ENCODE results near the gene TUNAR.
"Not testable (repeated sequence)": the region's sequence is repeated elsewhere in the genome, so short reads cannot be mapped to it uniquely, and the experiment has no call there.

The TUNAR gene

DNA sequence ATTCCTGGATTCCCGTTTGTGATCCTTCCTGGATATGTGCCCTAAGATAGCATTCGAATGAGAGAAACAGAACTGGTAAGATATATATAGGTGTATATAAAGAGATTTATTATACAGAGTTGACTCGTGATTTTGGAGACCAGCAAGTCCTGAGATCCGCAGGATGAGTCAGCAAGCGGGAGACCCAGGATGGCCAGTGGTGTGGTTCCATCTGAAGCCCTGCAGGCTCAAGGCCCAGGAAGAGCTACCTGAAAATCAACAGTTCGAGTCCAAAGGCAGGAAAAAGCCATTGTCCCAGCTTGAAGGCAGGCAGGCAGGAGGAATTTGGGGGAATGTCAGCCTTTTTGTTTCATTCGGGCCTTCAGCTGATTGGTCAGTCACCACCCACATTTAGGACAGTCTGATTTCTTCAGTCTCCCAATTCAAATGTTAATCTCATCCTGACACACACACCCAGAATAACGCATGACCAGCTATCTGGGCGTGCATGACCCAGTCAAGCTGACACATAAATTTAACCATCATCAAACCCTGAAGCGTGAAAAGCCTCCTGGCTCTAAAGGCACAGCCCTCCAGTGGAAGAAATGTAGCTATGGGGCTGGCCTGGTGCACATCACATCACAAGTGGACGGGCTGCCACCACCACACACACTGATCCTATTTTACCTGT, 44.3 kb downstream of the TUNAR start:
- no peak for DNase-seq

DNA sequence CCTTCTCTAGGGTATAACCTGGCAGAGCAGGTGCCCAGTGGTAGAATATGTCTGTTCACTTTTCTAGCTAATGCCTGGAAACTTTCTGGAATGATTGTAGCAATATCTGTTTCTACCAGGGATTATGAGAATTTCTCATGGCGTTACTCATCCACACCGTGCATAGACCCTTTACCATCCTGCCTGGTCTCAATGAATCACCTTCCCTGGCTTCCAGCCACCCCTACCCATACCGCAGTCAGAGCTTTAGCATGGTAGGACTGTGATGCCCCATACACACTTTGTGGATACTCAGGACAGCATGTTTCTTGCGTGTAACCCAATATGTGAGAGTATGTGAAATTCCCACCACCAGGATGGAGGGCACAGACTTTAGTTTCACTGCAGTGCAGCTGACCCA, 45.4 kb downstream of the TUNAR start:
- no peak for DNase-seq

DNA sequence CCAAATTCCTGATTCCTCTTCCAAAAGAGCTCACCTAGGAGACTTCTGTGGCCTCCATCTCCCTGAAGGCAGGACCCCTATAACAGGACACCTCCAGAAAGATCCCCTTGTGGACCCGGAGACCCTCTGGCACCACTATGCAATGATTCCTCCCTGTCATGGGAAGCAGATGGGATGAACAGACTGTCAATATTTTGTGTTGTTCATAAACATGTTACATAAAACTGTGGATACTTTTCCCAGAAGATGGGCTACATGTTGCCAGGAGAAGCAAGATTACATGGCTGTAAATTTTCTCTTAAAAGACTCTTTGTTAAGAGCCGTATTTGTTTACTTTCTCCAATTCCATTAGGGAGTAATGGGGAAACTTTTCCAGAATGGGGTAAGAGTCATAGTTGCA, 52.1 kb downstream of the TUNAR start:
- no peak for DNase-seq

GRCh38 chr14:95931384-95931783, 54.8 kb downstream of the TUNAR start:
- DNase-seq: no peak

GRCh38 chr14:95935228-95935822, 58.7 kb downstream of the TUNAR start:
- no peak for DNase-seq

DNA sequence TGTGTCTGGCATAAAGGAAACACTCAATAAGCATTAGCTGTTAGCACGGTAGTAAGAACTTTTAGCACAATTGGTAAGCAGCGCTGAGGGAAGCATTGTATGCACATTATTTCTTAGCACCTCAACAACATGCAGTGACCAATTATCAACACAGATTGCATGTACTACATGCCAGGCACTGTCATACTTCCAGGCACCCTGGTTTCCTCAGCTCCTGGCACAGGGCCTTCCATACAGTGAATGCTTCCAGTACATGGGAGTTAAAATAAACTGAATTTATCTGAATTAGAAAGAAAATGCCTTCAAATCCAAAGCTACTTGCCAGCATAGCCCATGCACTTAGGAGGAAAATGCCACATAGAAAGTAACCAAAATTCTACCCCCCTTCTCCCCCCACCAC, 59.4 kb downstream of the TUNAR start:
- DNase-seq: no peak

DNA sequence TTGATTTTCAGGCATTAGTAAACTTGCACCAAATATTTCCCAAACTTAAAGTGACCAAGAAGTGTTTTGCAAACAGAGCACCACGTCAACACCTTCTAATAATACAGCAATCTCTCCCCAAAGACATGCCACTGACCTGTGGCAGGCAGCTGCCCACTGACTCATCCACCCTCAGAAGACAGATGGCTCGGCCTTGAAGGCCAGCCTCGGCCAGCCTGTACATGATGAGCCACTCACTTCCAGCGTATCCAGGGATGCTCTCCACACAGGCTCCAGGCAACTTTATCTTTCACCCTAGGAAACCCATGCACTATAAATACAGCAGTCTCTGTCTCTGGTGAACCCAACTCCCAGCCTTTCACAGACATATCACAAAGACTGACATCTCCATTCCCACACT, 62.7 kb downstream of the TUNAR start:
- DNase-seq: no peak

DNA sequence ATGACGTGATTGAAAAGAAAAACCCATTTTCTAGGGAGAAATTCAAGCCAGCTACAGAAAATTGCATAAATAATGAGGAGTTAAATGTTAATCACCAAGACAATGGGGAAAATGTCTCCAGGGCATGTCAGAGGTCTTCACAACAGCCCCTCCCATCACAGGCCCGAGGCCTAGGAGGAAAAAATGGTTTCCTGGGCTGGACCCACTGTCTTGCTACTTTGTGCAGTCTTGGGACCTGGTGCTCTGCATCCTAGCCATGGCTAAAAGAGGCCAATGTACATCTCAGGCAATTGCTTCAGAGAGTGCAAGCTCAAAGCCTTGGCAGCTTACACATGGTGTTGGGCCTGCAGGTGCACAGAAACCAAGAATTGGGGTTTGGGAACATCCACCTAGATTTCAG, 65.3 kb downstream of the TUNAR start:
- DNase-seq: no peak

DNA sequence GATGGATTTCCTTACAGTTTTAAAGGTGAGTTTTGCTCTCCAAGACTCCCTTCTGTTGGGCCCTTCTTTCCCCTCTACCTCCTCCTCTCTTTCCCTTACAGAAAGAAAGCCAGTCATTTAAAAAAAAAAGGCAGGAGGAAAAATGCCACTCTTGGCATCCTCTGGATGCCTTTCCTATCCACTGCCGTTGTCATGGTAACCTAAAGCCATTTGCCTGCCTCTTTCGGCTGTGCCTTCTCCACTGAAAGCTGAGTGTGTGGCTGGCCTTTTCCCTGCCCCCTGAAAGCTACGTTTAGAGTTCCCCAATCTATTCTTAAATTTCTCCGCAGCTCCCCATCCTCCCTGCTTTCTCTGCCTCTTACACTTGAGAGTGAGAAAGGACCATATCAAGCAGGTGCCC, 67.1 kb downstream of the TUNAR start:
- no peak for DNase-seq

- no peak for DNase-seq
Observed at GRCh38 chr14:95944462-95944861, 67.8 kb downstream of the TUNAR start.

DNA sequence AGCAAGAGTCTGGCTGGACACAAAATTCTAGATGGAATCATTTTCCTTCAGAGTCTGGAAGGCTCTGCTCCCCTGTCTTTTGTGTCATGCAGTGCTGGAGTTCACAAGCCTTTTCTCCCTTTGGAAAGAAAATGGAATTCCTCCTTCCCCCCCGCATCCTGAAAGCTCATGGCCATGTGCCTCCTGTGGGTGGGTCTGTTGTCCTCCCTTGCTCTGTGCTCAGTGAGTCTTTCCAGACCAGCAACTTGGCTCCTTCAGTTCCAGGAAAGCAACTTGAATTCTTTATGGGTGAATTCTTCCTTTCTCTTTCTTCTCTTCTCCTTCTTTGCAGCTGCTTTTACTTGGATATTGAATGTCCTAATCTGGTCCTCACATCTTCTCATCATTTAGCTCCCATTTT, 70.2 kb downstream of the TUNAR start:
- no peak for DNase-seq

DNA sequence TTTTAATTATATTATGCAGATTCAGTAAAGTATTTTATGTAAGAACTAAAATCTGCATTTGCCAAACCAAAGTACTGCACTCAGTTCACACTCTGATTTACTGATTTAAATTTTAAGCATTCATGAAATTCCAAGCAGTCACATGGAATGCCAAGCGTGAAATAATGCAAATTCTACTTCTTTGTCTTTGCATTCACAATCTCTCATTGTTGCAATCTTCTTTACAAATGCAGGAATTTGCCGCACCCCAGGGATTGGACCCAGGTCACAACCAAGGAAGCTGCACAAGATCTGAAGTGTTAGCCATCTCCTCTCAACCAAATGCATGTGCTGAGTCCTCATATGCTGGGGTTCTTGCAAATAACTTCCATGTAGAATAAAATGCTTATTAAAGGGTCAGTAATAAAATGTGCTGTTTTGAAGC, 71.9 kb downstream of the TUNAR start:
- no peak for DNase-seq

GRCh38 chr14:95951359-95951758, 74.7 kb downstream of the TUNAR start:
- no peak for DNase-seq

- no peak for DNase-seq
Observed at GRCh38 chr14:95953111-95953724, 76.6 kb downstream of the TUNAR start.

GRCh38 chr14:95956601-95957460, 80.2 kb downstream of the TUNAR start:
- DNase-seq: no peak

DNA sequence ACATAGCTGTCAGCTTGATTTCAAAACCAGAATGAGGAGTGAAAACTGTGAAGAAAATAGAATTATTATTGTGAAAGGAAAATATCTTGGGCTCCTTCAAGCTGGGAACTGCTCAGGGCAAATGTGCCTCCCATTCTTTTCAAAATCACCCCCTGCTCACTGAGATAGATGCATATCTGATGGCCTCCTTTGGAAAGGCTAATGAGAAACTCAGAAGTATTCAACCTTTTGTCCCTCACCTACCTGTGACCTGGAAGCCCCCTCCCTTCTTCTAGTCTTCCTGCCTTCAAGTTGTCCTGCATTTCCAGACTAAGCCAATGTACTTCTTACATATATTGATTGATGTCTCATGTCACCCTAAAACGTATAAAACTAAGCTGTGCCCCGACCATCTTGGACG, 81.5 kb downstream of the TUNAR start:
- no peak for DNase-seq

GRCh38 chr14:95959317-95959716, 82.7 kb downstream of the TUNAR start:
- no peak for DNase-seq

DNA sequence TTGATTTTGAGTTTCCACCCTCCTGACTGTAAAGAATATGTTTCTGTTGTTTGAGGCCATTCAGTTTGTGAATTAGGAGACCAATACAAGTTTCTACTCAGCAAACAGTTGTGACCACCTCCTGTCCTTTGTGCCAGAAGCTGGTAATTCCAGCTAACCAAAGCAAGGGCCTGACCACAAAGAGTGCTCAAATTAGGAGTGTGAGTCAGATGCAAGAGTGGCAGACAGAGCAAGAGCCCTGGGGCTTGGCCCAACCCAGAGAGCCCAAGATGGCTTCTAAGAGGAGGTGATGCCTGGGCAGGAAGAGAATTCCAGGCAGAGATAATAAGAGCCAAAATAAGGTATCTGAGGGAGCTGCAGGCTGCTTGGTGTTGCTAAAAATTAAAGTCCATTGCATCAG, 84.8 kb downstream of the TUNAR start:
- no peak for DNase-seq

DNA sequence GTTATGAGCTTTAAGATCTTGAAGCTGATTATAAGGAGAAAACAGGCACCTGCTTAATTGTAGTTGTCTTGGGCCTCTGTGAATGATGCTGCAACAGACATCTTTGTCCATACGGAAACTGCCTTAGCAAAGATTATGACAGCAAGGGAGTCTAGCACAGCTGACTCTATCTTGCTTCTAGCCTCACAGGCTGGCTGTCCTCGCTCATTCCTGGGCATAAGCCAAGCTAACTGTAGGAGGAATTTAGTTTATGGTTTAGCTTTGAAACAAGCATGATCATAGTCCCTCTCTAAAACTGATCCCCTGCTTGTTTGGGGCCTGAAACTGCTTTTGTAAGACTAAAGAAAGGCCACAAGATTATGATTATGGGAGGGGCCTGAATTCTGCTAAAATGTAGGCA, 88.3 kb downstream of the TUNAR start:
- no peak for DNase-seq

GRCh38 chr14:95968048-95968447, 91.4 kb downstream of the TUNAR start:
- DNase-seq: not testable (repeated sequence)

Measured in CD4-positive, alpha-beta T cell treated with Interleukin-4 for 1 hour (primary cell).